Dedifferentiated amniotic fluid mesenchymal stem cell (primary cell): ENCODE measurements around the gene UBAC2.
"Not testable (repeated sequence)": the region's sequence is repeated elsewhere in the genome, so short reads cannot be mapped to it uniquely, and the experiment has no call there.

ENCODE experiments used
- DNase-seq: peaks from one replicate; pipeline ENCODE4 v3.0.0-alpha.2; 2016; ENCODE audit errors: extremely low spot score

UBAC2 gene

DNA sequence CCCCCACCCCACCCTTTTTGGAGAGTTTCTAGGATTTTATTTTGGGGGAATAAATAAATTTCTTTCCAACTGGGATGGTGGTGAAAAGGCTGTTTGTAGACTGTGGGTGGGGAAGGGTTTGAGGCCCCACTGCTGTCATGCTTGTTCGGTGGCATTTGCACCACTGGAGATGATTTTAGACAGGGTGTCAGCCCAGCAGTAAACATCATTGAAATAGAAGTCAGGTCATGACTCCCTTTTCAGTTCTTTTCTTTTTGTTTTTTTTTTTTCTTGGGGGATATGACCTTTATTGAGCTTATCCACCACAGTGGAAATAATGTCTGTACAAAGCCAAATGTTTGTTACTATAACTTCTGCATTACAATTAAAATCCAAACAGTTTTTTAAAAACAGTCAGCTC is 14.1 kb downstream of the UBAC2 start:
- no peak for DNase-seq

- no peak for DNase-seq
Measured at GRCh38 chr13:99215184-99215830, 14.7 kb downstream of the UBAC2 start.

DNA sequence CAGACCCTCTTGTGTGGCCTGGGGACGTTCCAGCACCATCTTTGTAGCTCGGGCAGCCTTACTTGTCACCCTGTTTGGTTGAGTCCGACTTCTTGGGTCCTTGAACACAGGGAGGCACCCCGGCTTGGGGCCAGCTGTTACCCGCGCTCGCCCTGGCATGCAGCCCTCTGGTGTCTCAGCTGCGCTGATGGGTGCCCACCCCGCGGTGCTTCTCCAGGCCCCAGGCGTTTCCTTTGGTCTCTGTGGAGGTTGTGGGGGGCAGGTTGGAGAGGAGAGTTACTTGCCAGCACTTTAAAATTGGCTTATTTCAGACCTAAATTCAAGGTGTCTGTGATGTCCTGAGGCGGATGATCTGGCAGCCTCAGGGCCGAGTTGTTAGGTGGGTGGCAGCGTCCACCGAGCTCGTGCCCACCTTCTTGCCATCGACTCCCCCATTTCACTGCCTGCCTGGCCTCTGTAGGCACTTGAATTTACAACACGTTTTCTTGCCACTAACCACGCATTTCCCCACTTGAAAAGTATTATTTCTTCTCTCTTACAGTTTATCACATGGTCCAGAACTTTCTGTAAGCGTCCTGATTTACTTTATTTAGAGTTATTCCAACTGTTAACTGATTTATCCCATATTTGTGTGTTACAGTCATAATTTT is 16.9 kb downstream of the UBAC2 start:
- no peak for DNase-seq

DNA sequence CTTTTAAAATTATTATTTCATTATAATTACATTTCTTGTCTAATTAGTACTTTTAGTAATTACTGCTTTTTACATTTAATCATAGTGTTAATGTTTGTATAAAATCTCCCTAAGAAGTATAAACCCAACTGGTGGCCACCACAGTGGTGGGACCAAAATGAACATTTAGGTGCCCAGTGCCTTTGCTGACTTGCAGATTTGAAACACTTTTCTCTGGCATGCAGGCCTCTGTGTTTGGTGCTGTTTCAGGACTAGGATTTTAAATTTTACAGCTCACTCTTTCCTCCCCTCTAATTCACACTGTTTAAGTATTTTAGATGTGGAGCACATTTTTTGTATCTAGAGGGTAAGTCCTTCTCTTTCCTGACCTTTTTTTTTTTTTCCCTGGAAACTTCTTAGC is 17.5 kb downstream of the UBAC2 start:
- no peak for DNase-seq

- DNase-seq: no peak
Measured at GRCh38 chr13:99218545-99218944, 17.9 kb downstream of the UBAC2 start.

DNA sequence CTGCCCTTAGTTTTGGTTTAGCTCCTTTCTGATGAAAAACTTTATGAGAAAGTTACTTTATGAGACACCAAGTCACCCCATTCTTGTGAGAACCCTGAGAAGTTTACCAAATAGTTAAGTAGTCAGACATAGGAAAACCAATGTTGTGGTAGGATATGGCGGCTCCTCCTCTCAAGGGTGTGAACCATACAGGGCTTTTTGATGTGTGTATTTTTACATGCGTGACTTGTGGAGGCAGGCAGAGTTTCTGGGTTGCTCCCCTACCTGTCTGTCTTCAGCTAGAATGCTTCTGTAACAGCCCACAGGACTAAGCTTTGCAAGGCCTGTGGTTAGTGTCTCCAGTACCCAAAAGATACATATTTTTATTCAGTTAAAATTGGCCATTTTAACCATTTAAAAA is 18.3 kb downstream of the UBAC2 start:
- no peak for DNase-seq

GRCh38 chr13:99220199-99220935 is 19.7 kb downstream of the UBAC2 start:
- no peak for DNase-seq

- DNase-seq: no peak
Measured at GRCh38 chr13:99221567-99222239, 21.0 kb downstream of the UBAC2 start.

GRCh38 chr13:99223587-99223986 is 22.9 kb downstream of the UBAC2 start:
- no peak for DNase-seq

DNA sequence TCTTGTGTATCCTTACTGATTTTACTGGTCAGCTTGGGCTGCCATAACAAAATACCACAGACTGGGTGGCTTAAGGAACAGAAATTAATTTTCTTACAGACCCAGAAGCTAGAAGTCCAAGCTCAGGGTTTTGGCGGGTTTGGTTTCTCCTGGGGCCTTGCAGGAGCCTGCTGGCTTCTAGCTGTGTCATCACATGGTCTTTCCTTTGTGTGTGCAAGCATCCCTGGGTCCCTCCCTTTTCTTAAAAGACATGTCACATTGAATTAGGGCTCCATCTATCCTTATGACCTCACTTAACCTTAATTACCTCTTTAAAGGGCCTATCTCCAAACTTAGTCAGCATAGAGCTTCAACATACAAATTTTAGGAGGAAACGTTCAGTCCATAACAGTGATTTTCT is 23.4 kb downstream of the UBAC2 start:
- no peak for DNase-seq

DNA sequence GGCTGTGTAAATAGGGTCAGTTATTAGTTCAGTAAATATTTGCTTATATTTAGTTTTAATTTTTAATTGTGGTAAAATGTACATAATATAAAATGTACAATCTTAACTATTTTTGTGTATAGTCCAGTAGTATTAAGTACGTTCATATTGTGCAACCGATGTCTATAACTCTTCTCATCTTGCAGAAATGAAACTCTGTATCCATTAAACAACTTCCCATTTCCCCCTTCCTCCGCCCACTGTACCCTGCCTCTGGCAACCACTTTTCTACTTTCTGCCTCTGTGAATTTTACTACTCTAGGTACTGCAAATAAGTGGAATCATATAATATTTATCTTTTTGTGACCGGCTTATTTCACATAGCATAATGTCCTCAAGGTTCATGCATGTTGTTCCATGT is 24.4 kb downstream of the UBAC2 start:
- DNase-seq: no peak

DNA sequence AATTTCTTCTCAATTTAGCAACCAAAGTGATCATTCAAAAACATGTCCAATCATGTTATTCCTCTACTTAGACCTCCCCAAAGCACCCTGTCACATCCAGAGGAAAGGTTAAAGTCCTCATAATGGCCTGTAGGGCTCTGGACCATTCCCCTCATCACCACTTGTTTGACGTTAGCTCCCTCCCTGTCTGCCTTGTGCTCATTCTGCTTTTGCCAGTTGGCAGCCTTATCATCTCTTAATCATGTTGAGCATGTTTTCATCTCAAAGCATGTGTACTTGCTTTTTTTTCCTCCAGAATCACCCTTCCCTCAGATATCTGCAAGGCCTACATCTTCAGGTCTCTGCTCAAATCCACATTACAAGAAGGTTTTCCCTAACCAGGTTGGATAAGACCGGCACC is 25.9 kb downstream of the UBAC2 start:
- no peak for DNase-seq

GRCh38 chr13:99227331-99227900 is 26.8 kb downstream of the UBAC2 start:
- no peak for DNase-seq

- no peak for DNase-seq
Measured at GRCh38 chr13:99227909-99228688, 27.4 kb downstream of the UBAC2 start.

DNA sequence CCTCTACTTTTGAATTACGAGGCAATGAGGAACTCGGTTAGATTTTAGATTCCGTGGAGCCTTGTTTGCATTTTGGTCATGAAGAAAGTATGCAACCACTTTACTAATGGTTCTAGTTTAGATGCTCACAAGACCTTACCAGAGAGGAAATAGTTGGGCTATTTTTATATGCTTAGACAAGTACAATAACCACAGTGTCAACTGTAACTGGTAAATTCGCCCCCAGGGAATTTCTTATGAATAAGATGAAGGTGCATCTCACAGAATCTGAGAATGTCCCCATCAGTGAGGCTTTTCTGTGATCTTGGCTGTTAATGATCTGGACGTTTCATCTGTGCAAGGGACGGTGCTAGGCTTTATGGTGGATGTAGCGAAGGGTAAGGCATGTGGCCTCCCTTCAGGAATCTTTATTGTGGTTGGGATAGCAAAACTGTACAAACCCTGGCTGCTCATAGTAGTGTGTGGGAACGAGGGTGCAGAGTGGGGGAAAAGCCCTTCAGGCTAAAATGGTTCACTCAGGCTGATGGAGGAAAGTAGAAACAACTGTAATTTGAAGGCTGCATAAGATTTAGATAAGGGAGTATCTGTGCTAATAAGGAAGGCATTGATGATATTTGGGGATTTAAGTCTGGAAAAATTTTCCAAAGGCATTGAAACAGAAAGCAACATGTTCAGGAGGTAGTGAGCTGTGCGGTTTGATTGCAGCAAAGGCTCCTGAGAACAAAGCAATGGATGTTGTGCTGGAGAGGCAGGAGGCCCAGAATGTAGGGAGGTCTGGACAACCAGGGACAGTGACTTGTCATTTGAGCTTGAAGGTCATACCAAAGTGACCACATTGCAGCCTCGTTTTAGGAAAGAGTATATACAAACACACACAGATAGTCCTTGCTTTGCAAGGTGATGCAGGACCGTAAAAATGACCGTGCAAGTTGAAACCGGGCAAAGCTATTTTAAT is 28.4 kb downstream of the UBAC2 start:
- DNase-seq: peak; percentile 81

DNA sequence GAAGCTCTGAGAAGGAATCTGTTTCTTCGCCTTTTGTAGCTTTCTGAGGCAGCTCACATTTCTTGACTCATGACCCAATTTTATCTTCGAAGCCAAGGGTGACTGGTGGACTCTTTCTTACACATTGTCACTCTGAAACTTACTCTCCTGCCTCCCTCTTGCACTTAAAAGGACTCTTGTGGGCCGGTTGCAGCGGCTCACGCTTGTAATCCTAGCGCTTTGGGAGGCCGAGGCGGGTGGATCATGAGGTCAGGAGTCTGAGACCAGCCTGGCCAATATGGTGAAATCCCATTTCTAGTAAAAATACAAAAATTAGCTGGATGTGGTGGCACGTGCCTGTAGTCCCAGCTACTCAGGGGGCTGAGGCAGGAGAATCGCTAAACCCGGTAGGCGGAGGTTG is 29.9 kb downstream of the UBAC2 start:
- not testable (repeated sequence) for DNase-seq

DNA sequence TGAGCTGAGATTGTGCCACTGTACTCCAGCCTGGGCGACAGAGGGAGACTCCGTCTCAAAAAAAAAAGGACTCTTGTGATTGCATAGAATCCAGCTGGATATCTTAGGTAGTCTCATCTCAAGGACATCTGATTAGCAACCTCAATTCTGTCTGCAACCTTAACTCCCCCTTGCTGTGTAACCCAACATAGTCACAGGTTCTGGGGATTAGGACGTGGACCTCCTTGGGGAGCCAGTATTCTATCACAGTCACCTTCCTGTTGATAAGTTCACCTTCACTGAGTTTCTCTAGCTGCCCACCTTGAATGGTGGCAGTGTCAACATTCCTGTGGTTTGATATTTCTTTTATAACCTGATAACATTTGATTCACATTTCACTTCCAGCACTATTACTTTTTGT is 30.3 kb downstream of the UBAC2 start:
- no peak for DNase-seq

GRCh38 chr13:99231721-99232120 is 31.1 kb downstream of the UBAC2 start:
- DNase-seq: no peak

DNA sequence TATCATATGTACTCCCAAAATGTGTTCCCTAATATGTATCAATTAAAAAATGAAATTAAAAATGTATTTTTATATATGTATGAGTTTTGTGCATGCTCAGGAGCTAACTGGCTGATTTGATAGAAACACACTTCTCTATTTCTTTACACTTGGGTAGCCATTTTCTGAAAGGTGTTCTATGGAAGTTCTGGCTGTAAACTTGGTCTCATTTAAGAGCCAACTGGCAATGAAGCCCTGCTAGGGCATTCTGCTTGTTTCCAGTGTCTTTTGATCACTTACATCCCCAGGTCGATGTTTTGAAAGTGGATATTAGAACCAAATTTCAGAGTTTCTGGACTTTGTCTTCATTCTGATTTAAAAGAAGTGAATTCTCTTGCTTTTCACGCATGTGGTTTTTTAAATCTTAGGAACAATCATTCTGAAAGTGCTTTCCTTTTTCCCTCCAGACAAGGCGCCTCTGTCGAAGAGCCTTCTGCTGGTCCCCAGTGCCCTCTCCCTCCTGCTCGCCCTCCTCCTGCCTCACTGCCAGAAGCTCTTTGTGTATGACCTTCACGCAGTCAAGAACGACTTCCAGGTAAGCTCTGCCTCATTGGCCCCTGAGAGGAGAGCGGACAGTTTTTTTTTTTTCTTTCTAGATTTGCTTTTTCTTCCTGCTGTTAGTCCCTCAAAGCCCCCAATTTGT is 37.5 kb downstream of the UBAC2 start:
- DNase-seq: no peak

DNA sequence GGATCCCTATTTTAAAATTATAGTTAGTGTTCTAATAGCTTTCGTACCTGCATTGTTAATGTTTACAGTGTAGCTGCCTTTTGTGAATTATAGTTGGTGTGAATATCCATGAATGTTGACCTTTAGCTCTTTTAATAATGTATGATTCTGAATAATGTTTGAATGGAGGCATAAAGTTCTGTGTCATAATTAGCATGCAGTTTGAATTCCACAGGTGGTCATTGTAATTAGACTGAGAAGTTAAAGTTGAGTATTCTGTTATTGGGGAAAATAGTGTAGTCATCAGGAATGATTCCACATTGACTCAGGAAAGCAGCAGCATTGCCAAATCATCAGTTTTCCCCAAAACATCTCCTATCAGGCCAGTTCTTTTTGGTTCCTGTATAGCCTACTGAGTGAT is 45.4 kb downstream of the UBAC2 start:
- no peak for DNase-seq
